Adrenal gland (tissue), 12 donors: ENCODE results near the gene BCL11B. TPM values are rescaled to one million over a fixed set of nuclear protein-coding genes. Genes with fewer than 3 reads are reported as not detected.

Experiments used
- DNase-seq, 7 donors: peaks; one replicate each; pipeline ENCODE4 v3.0.0-alpha.2; 2019 to 2020
- H3K27ac ChIP-seq, 5 donors: fragments of 200-600 bp; sonication (generic) in 4 of 5; 1 replicate in 3 of 5; 2 replicates in 2 of 5; pipeline versions ENCODE4 v1.5.1 to v1.8.0; 2016 to 2020; ENCODE audit warnings: mild to moderate bottlenecking in 1 of 5
- H3K27me3 ChIP-seq: fragments of 200-600 bp; 2 replicates; pipeline ENCODE4 v1.8.0; 2021
- H3K36me3 ChIP-seq, 2 donors: fragments of 200-600 bp; replicated peaks in 1 of 2; 1 replicate in 1 of 2; 2 replicates in 1 of 2; pipeline versions ENCODE4 v1.5.1 to v1.8.0; 2018 to 2022
- H3K4me1 ChIP-seq, 2 donors: fragments of 200-600 bp; replicated peaks in 1 of 2; 1 replicate in 1 of 2; 2 replicates in 1 of 2; pipeline versions ENCODE4 v1.5.1 to v1.8.0; 2018 to 2021
- H3K4me3 ChIP-seq, 4 donors: fragments of 200-600 bp; sonication (generic) in 3 of 4; one replicate each; pipeline ENCODE4 v1.5.1; 2016 to 2018
- H3K9me3 ChIP-seq, 3 donors: fragments of 200-600 bp; sonication (generic) in 1 of 3; replicated peaks in 1 of 3; 1 replicate in 2 of 3; 2 replicates in 1 of 3; pipeline versions ENCODE4 v1.5.1 to v1.8.0; 2016 to 2021
- POLR2A ChIP-seq, 2 donors: fragments of 450-650 bp; IDR thresholded peaks; one replicate each; pipeline ENCODE4 v1.6.1; 2017; ENCODE audit warnings: antibody characterized with exemption in 2 of 2, mild to moderate bottlenecking in 2 of 2, moderate library complexity in 1 of 2
- WGBS, 4 donors: extraction: QIAGEN DNeasy Blood & Tissue Kit in 2 of 4; methylation state at CpG; one replicate each; pipeline versions ENCODE4 v1.1.5 to v1.1.7; 2013 to 2017; 5-methylcytosine and 5-hydroxymethylcytosine counted together
- intact Hi-C, 2 donors: fragments of 100-400 bp; cut with DNase I; formaldehyde crosslinking; loops; one replicate each; pipeline versions ENCODE4 v1.14.1 to v1.15.0; 2022 to 2023
- polyA plus RNA-seq, 3 donors: library from polyadenylated mRNA; stranded (reverse); fragments of 200-250 nt in 2 of 3; fragments of 350-450 nt in 1 of 3; fragmentation: Illumina TruSeq in 1 of 3; extraction: RNeasy Lipid Tissue Mini Kit (QIAGEN cat#74804) in 1 of 3; gene quantifications; one replicate each; pipeline ENCODE4 v1.2.3, GENCODE V29; 2013 to 2014
- total RNA-seq, 9 donors: library from RNA; depleted of rRNA in 4 of 9; stranded (reverse); fragments of >200 nt in 4 of 9; fragments of 120-200 nt in 1 of 9; fragmentation: NEBNext Ultra II Directional in 1 of 9; extraction: Animal tissue kit (Norgen Biotek cat#: 25700) in 1 of 9; gene quantifications; one replicate each; pipeline versions ENCODE4 v1.1.0 to v1.2.4, GENCODE V29; 2013 to 2023
- TF ChIP-seq, protein P1 (sequence below), 6 experiments: fragments of 450-650 bp in 4 of 6; fragments of 200-600 bp in 2 of 6; sonication (generic) in 1 of 6; IDR thresholded peaks; 1 replicate in 5 of 6; 2 replicates in 1 of 6; pipeline versions ENCODE4 v1.5.1 to v1.8.0; 2016 to 2021; ENCODE audit warnings: antibody characterized with exemption in 6 of 6, mild to moderate bottlenecking in 2 of 6, moderate library complexity in 1 of 6
- donor health status: healthy with polysubstance abuse.
- donor health status: Bipolar disorder and iron deficiency.
- donor health status: DM: yes; HTN: yes; CAD: no.
- donor health status: DM: no; HTN: no; CAD: no.
- donor health status: DM: no; HTN: no; CAD: no.
- donor health status: DM: yes; HTN: yes; CAD: no.

The BCL11B gene
- total and polyA plus RNA-seq, 12 donors: 0.24 to 3.2 (median 0.54) TPM

DNA sequence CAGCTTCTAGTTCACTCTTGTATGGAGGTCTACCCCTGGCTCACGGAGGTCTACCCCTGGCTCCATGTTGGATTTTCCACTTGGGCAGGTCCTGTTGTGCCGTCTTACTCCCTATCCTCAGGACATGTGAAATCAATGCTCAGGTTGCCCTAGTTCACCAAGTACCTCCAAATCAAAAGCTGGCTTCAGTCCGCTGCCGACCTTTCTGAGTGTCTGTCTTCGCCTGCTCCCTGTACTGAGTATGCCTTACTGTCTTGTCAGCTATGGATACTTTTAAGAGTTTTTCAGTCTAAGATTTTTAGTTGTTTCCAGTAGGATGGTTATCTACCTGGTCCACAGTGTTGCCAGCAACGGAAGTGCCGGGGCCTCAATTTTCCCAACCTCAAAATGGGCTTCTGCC lies 40.1 kb upstream of the BCL11B start:
- TF ChIP-seq, protein P1, sequence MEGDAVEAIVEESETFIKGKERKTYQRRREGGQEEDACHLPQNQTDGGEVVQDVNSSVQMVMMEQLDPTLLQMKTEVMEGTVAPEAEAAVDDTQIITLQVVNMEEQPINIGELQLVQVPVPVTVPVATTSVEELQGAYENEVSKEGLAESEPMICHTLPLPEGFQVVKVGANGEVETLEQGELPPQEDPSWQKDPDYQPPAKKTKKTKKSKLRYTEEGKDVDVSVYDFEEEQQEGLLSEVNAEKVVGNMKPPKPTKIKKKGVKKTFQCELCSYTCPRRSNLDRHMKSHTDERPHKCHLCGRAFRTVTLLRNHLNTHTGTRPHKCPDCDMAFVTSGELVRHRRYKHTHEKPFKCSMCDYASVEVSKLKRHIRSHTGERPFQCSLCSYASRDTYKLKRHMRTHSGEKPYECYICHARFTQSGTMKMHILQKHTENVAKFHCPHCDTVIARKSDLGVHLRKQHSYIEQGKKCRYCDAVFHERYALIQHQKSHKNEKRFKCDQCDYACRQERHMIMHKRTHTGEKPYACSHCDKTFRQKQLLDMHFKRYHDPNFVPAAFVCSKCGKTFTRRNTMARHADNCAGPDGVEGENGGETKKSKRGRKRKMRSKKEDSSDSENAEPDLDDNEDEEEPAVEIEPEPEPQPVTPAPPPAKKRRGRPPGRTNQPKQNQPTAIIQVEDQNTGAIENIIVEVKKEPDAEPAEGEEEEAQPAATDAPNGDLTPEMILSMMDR (IDR thresholded peaks at IDR 0.05): no peak
- no peak for TF ChIP-seq POLR2A (IDR thresholded peaks at IDR 0.05)
- Histone ChIP-seq H3K4me1 (no peaks in the 10 kb centered on the region), H3K36me3 (no peaks in the 10 kb centered on the region), H3K27me3 (no peaks in the 10 kb centered on the region), H3K4me3 (no peak overlapping the region), H3K9me3 (peaks cover 0 to 5% (median 0%) of the 10 kb centered on the region in 3 donors), H3K27ac (no peak overlapping the region)
- 92 to 98% (median 94%) methylated on average over 7 of the region's 7 CpGs for WGBS, 4 donors
- no peak for DNase-seq
- intact Hi-C loops: no loop called here

DNA sequence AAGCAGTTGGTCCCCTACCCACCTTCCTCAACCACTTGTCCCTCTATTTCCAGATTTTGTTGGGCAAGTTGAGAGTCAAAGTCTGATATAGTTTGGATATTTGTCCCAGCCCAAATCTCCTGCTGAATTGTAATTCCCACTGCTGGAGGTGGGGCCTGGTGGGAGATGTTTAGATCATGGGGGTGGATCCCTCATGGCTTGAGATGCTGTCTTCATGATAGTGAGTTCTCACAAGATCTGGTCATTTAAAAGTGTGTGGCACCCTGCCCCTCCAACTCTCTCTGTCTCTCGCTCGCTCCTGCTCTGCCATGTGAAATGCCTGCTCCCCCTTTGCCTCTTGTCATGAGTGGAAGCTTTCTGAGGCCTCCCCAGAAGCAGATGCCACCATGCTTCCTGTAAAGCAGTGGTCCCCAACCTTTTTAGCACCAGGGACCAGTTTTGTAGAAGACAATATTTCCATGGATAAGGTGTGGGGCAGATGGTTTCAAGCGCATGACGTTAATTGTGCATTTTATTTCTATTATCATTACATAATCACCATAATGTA lies 37.3 kb upstream of the BCL11B start:
- Histone ChIP-seq H3K4me3 (no peak overlapping the region), H3K36me3 (no peaks in the 10 kb centered on the region), H3K4me1 (no peaks in the 10 kb centered on the region), H3K27me3 (no peaks in the 10 kb centered on the region), H3K27ac (no peak overlapping the region), H3K9me3 (peaks cover 0 to 5% (median 0%) of the 10 kb centered on the region in 3 donors)
- no peak for DNase-seq
- 68 to 99% (median 89%) methylated on average over 4 of the region's 4 CpGs for WGBS, 4 donors
- intact Hi-C loops: no loop called here
- no peak for TF ChIP-seq POLR2A (IDR thresholded peaks at IDR 0.05)
- TF ChIP-seq, protein P1 (IDR thresholded peaks at IDR 0.05): no peak

DNA sequence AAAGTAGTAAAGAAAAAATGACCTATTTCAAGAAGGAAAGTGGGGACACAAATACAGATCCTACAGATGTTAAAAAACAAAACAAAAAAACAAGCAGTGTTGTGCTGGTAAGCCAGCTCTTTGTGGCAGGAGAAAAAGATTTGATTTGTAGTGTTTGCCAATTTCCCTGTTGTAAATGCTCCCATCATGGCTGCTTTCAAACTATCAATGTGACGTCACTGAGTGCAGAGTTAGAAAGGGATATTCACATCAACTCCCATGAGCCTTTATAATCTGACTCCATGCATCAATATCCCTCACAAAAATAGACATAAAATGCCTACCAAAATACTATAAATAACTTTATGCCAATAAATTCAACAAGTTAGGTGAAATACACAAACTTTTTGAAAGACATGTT lies 32.2 kb upstream of the BCL11B start:
- 55 to 77% (median 76%) methylated on average over 1 of the region's 1 CpG for WGBS, 4 donors
- H3K27me3 ChIP-seq: no peaks in the 10 kb centered on the region
- H3K4me1 ChIP-seq: no peaks in the 10 kb centered on the region
- peaks cover 0 to 4% (median 0%) of the 10 kb centered on the region in 3 donors for H3K9me3 ChIP-seq
- DNase-seq: no peak
- H3K4me3 ChIP-seq: no peak overlapping the region
- H3K27ac ChIP-seq: no peak overlapping the region
- TF ChIP-seq, protein P1 (IDR thresholded peaks at IDR 0.05): no peak
- no peak for TF ChIP-seq POLR2A (IDR thresholded peaks at IDR 0.05)
- H3K36me3 ChIP-seq: no peaks in the 10 kb centered on the region
- intact Hi-C loops: no loop called here

DNA sequence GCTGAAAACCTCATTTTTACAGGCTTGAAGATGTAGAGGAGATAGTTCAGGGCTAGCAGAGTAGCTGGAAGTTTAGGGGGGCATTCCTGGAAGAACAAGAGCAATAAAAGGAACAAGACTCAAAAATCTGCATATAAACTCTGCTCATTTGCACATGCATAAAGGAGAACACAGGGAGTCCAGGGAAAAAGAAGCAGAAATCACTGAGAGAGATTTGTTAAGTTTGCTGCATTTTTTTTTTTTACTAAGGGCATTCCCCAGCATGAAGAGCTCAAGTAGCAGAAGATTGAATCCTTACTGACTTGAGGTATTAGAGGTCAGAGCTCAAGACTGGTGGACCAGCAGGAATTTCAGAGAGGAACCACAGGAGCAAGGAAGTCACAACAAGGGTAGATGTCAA lies 28.2 kb upstream of the BCL11B start:
- no peak overlapping the region for H3K4me3 ChIP-seq
- H3K27me3 ChIP-seq: no peaks in the 10 kb centered on the region
- no peaks in the 10 kb centered on the region for H3K4me1 ChIP-seq
- intact Hi-C loops: no loop called here
- DNase-seq: no peak
- peaks cover 0 to 4% (median 0%) of the 10 kb centered on the region in 3 donors for H3K9me3 ChIP-seq
- TF ChIP-seq, protein P1 (IDR thresholded peaks at IDR 0.05): no peak
- TF ChIP-seq POLR2A (IDR thresholded peaks at IDR 0.05): no peak
- no peak overlapping the region for H3K27ac ChIP-seq
- H3K36me3 ChIP-seq: no peaks in the 10 kb centered on the region
